IMR-90 (cell line): ENCODE data around the gene PKIG. TPM values are rescaled to one million over a fixed set of nuclear protein-coding genes. Genes with fewer than 3 reads are reported as not detected.

Source experiments
- ATAC-seq: fragments of 200-7000 bp; cut with Tn5 transposase; 2 replicates; pipeline ENCODE4 v1.9.1; 2020; ENCODE audit warnings: low read depth, mild to moderate bottlenecking, moderate library complexity
- BruUV-seq: library from RNA; stranded (reverse); fragments of 400-500 nt; replicated peaks from 2 replicates; lab custom pipeline; 2021; lab: Mats Ljungman, UMichigan
- CTCF ChIA-PET: fragments of 300-600 bp; formaldehyde crosslinking; extraction: SDS; loops from one replicate; lab custom pipeline; 2021; ENCODE audit warnings: antibody characterized with exemption; lab: Yijun Ruan, JAX
- POLR2A ChIA-PET: fragments of 300-600 bp; sonication (Branson Sonifier 250); formaldehyde crosslinking; loops from one replicate; lab custom pipeline; 2022; ENCODE audit warnings: antibody characterized with exemption; ENCODE audit not compliant: unreplicated experiment; lab: Charles Lee
- DNase-seq: peaks from one replicate; pipeline ENCODE4 v3.0.0; 2013
- H2AFZ ChIP-seq: replicated peaks from 2 replicates; pipeline ENCODE3; 2013; ENCODE audit warnings: low read length, mild to moderate bottlenecking; ENCODE audit not compliant: poor library complexity
- H2AK5ac ChIP-seq: 2 replicates; pipeline ENCODE4 v1.6.1; 2013; ENCODE audit warnings: low read depth, low read length, inconsistent platforms
- H2AK9ac ChIP-seq: replicated peaks from 2 replicates; pipeline ENCODE3; 2013; ENCODE audit warnings: mild to moderate bottlenecking, low read depth, low read length, moderate library complexity; ENCODE audit not compliant: poor library complexity
- H2BK120ac ChIP-seq: 2 replicates; pipeline ENCODE4 v1.6.1; 2013; ENCODE audit warnings: low read depth, low read length, inconsistent platforms
- H2BK15ac ChIP-seq: 3 replicates; pipeline ENCODE4 v1.6.1; 2013; ENCODE audit warnings: low read depth, low read length, inconsistent platforms
- H2BK20ac ChIP-seq: 2 replicates; pipeline ENCODE4 v1.6.1; 2013; ENCODE audit warnings: low read depth, mild to moderate bottlenecking, inconsistent platforms, low read length, moderate library complexity
- H2BK5ac ChIP-seq: 2 replicates; pipeline ENCODE4 v1.6.1; 2013; ENCODE audit warnings: mild to moderate bottlenecking, low read depth, low read length, inconsistent platforms; ENCODE audit not compliant: poor library complexity, severe bottlenecking
- H3K14ac ChIP-seq: replicated peaks from 2 replicates; pipeline ENCODE4 v1.6.1; 2013; ENCODE audit warnings: low read depth, low read length, inconsistent platforms
- H3K18ac ChIP-seq: 2 replicates; pipeline ENCODE4 v1.6.1; 2013; ENCODE audit warnings: low read depth, low read length, control low read depth
- H3K23ac ChIP-seq: 2 replicates; pipeline ENCODE4 v1.6.1; 2013; ENCODE audit warnings: low read depth, low read length, inconsistent platforms
- H3K27ac ChIP-seq: 2 replicates; pipeline ENCODE4 v1.5.1; 2013; ENCODE audit warnings: mild to moderate bottlenecking, control low read depth, low read length; ENCODE audit not compliant: insufficient read depth
- H3K27me3 ChIP-seq: 2 replicates; pipeline ENCODE4 v1.6.1; 2013; ENCODE audit warnings: low read length; ENCODE audit not compliant: control insufficient read depth, insufficient read depth
- H3K36me3 ChIP-seq: 2 replicates; pipeline ENCODE4 v1.6.1; 2013; ENCODE audit warnings: low read length, mixed read lengths; ENCODE audit not compliant: control insufficient read depth, insufficient read depth
- H3K4ac ChIP-seq: 2 replicates; pipeline ENCODE4 v1.6.1; 2013; ENCODE audit warnings: low read depth, low read length, inconsistent platforms
- H3K4me1 ChIP-seq: 2 replicates; pipeline ENCODE4 v1.6.1; 2013; ENCODE audit warnings: low read length, mixed read lengths; ENCODE audit not compliant: control insufficient read depth, insufficient read depth
- H3K4me2 ChIP-seq: 2 replicates; pipeline ENCODE4 v1.6.1; 2013; ENCODE audit warnings: low read depth, mild to moderate bottlenecking, control low read depth, low read length, moderate library complexity
- H3K4me3 ChIP-seq: 2 replicates; pipeline ENCODE4 v1.5.1; 2013; ENCODE audit warnings: low read depth, mild to moderate bottlenecking, control low read depth, low read length, moderate library complexity; ENCODE audit not compliant: insufficient read depth
- H3K56ac ChIP-seq: 2 replicates; pipeline ENCODE4 v1.6.1; 2013; ENCODE audit warnings: low read length, inconsistent platforms; ENCODE audit not compliant: insufficient read depth; ENCODE audit errors: extremely low read depth
- H3K79me1 ChIP-seq, 2 experiments: 2 replicates each; pipeline ENCODE4 v1.6.1; 2013; ENCODE audit warnings: low read length in 2 of 2, inconsistent platforms in 1 of 2, low read depth in 1 of 2
- H3K9ac ChIP-seq: 2 replicates; pipeline ENCODE4 v1.6.1; 2013; ENCODE audit warnings: low read depth, low read length, control low read depth
- H3K9me1 ChIP-seq: 2 replicates; pipeline ENCODE4 v1.6.1; 2013; ENCODE audit warnings: low read length, inconsistent platforms; ENCODE audit not compliant: insufficient read depth
- H3K9me3 ChIP-seq: 2 replicates; pipeline ENCODE4 v1.6.1; 2013; ENCODE audit warnings: low read length; ENCODE audit not compliant: control insufficient read depth, insufficient read depth
- H4K20me1 ChIP-seq: 2 replicates; pipeline ENCODE4 v1.6.1; 2013; ENCODE audit warnings: low read length, inconsistent platforms; ENCODE audit not compliant: insufficient read depth
- H4K5ac ChIP-seq: 2 replicates; pipeline ENCODE4 v1.6.1; 2013; ENCODE audit warnings: mild to moderate bottlenecking, low read depth, low read length, control low read depth
- H4K8ac ChIP-seq, 2 experiments: 2 replicates each; pipeline ENCODE4 v1.6.1; 2013; ENCODE audit warnings: low read depth in 2 of 2, low read length in 2 of 2, control low read depth in 1 of 2, inconsistent platforms in 1 of 2
- H4K91ac ChIP-seq: 2 replicates; pipeline ENCODE4 v1.6.1; 2013; ENCODE audit warnings: low read depth, low read length, inconsistent platforms; ENCODE audit not compliant: insufficient read depth
- BHLHE40 ChIP-seq: fragments of 150-350 bp; IDR thresholded peaks from 2 replicates; pipeline ENCODE4 v1.6.1; 2016; ENCODE audit warnings: mild to moderate bottlenecking, low read depth, low read length
- CEBPB ChIP-seq: IDR thresholded peaks from 2 replicates; pipeline ENCODE4 v1.6.1; 2012; ENCODE audit warnings: low read depth, low read length, improper control_type of control experiment
- CHD1 ChIP-seq: IDR thresholded peaks from 2 replicates; pipeline ENCODE4 v1.6.1; 2012; ENCODE audit warnings: low read depth, low read length, improper control_type of control experiment
- CTCF ChIP-seq: conservative IDR thresholded peaks from 2 replicates; pipeline ENCODE4 v1.5.1; 2012; ENCODE audit warnings: mild to moderate bottlenecking, low read depth, low read length, improper control_type of control experiment
- ELK1 ChIP-seq: fragments of 150-350 bp; IDR thresholded peaks from 2 replicates; pipeline ENCODE4 v1.6.1; 2016; ENCODE audit warnings: low read depth, mild to moderate bottlenecking, low read length, moderate library complexity, borderline replicate concordance
- FOS ChIP-seq: fragments of 150-350 bp; IDR thresholded peaks from 2 replicates; pipeline ENCODE4 v1.6.1; 2016; ENCODE audit warnings: low read depth, low read length
- MAFK ChIP-seq: IDR thresholded peaks from 2 replicates; pipeline ENCODE4 v1.6.1; 2012; ENCODE audit warnings: low read depth, low read length, improper control_type of control experiment
- MAZ ChIP-seq: IDR thresholded peaks from 2 replicates; pipeline ENCODE4 v1.6.1; 2012; ENCODE audit warnings: low read depth, mild to moderate bottlenecking, low read length, improper control_type of control experiment, moderate library complexity, borderline replicate concordance
- MXI1 ChIP-seq: IDR thresholded peaks from 2 replicates; pipeline ENCODE4 v1.6.1; 2012; ENCODE audit warnings: low read depth, mild to moderate bottlenecking, low read length, moderate library complexity, borderline replicate concordance
- NFE2L2 ChIP-seq: fragments of 150-350 bp; IDR thresholded peaks from 2 replicates; pipeline ENCODE4 v1.6.1; 2016; ENCODE audit warnings: low read depth, mild to moderate bottlenecking, low read length
- POLR2A ChIP-seq: IDR thresholded peaks from 2 replicates; pipeline ENCODE4 v1.6.1; 2012; ENCODE audit warnings: mild to moderate bottlenecking, low read depth, low read length
- RAD21 ChIP-seq: IDR thresholded peaks from 2 replicates; pipeline ENCODE4 v1.6.1; 2012; ENCODE audit warnings: low read length, improper control_type of control experiment
- RCOR1 ChIP-seq: IDR thresholded peaks from 2 replicates; pipeline ENCODE4 v1.6.1; 2012; ENCODE audit warnings: mild to moderate bottlenecking, low read length, improper control_type of control experiment; ENCODE audit not compliant: insufficient replicate concordance
- RFX5 ChIP-seq: IDR thresholded peaks from 2 replicates; pipeline ENCODE4 v1.8.0; 2012; ENCODE audit warnings: low read depth, mild to moderate bottlenecking, low read length, moderate library complexity
- SMC3 ChIP-seq: fragments of 150-350 bp; IDR thresholded peaks from 2 replicates; pipeline ENCODE4 v1.6.1; 2016; ENCODE audit warnings: low read depth, mild to moderate bottlenecking, antibody characterized with exemption, low read length, moderate library complexity
- USF2 ChIP-seq: fragments of 150-350 bp; IDR thresholded peaks from 2 replicates; pipeline ENCODE4 v1.6.1; 2017; ENCODE audit warnings: mild to moderate bottlenecking, antibody characterized with exemption, low read length, low read depth
- WGBS, 2 experiments: methylation state at CpG; one replicate each; pipeline versions ENCODE4 v1.1.5 to v1.1.7; 2013; ENCODE audit warnings: missing lambda C conversion rate in 2 of 2; ENCODE audit not compliant: insufficient read length in 1 of 2; ENCODE audit errors: extremely low coverage in 2 of 2; 5-methylcytosine and 5-hydroxymethylcytosine counted together
- dilution Hi-C: fragments of 300-500 bp; cut with HindIII; formaldehyde crosslinking; loops from one replicate; pipeline ENCODE4 v1.14.3; 2018; ENCODE audit warnings: low sequenced_read_pairs; ENCODE audit not compliant: unreplicated experiment
- in situ Hi-C: fragments of 300-500 bp; cut with MboI; formaldehyde crosslinking; loops from 3 replicates; pipeline ENCODE4 v1.14.3; 2019; ENCODE audit warnings: low sequenced_read_pairs, inconsistent platforms, mixed read lengths
- intact Hi-C: fragments of 100-400 bp; cut with micrococcal nuclease; formaldehyde crosslinking; loops from 2 replicates; pipeline ENCODE4 v1.10.0; 2022
- polyA plus RNA-seq, 3 experiments: library from polyadenylated mRNA; depleted of rRNA; stranded (reverse); fragments of >200 nt; gene quantifications; 2 replicates each; pipeline ENCODE4 v1.2.3, GENCODE V29; 2012; ENCODE audit warnings: low replicate concordance in 1 of 3
- total RNA-seq: library from RNA; depleted of rRNA; stranded (reverse); fragments of >200 nt; gene quantifications from 2 replicates; pipeline ENCODE4 v1.2.3, GENCODE V29; 2012

The PKIG gene
- total and polyA plus RNA-seq, 2 of the 4 experiments (the other 2 are of a cell fraction): 78.3 to 89.6 TPM

DNA sequence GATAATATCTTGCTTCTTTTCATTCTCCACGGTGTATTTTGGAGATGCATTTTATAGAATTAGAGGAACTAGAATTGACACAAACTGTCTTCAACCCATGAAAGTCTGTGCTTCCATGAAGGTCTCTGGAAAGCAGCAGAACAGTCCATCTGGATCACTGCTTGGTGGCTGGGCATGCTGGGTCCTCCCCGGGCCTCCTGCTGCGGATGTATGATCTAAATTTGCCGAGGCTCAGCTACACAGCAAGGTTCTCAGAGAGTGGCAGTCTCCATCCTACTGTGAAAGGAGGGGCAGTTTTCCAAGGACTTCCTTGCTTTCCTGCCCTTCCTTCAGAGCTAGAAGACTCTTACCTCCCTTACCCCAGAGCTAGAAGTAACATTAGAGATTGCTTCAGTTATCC is 15.1 kb downstream of the PKIG start:
- H3K27me3 ChIP-seq: no peaks in the 10 kb centered on the region
- peak overlapping the region; percentile 30; the same call in 1 of the 2 replicates for H2AK5ac ChIP-seq
- H3K4ac ChIP-seq: peak overlapping the region; percentile 14; the same call in 1 of the 2 replicates
- H3K79me1 ChIP-seq: peaks cover 18 to 60% of the 10 kb centered on the region in 2 experiments; a peak in 3 of 4 replicates
- peak overlapping the region in 1 of 2 experiments; percentile 9; a peak in 1 of 4 replicates for H4K8ac ChIP-seq
- H2AK9ac ChIP-seq: no peak overlapping the region
- no peak overlapping the region for H3K4me2 ChIP-seq
- H3K4me1 ChIP-seq: peaks cover 40% of the 10 kb centered on the region
- no peak overlapping the region for H3K27ac ChIP-seq
- no peak overlapping the region for H4K5ac ChIP-seq
- TF ChIP-seq CTCF (no peak), RFX5 (no peak), RAD21 (no peak), RCOR1 (no peak), USF2 (no peak), CEBPB (no peak), ELK1 (no peak), NFE2L2 (no peak), FOS (no peak), SMC3 (no peak), BHLHE40 (no peak), CHD1 (no peak), MXI1 (no peak), POLR2A (no peak), MAZ (no peak), MAFK (no peak)
- ChIA-PET CTCF (no interaction called here), POLR2A (no interaction called here)
- H2BK120ac ChIP-seq: no peak overlapping the region
- no peak overlapping the region for H3K4me3 ChIP-seq
- in situ Hi-C loops: no loop called here
- H3K23ac ChIP-seq: no peak overlapping the region
- H3K9ac ChIP-seq: no peak overlapping the region
- no peak overlapping the region for H4K91ac ChIP-seq
- H3K36me3 ChIP-seq: peaks cover under 1% of the 10 kb centered on the region
- dilution Hi-C loops: no loop called here
- WGBS, 2 experiments: no CpG with 5 or more reads among the region's 4 CpGs
- H3K56ac ChIP-seq: no peak overlapping the region
- H2BK5ac ChIP-seq: no peak overlapping the region
- H2BK20ac ChIP-seq: no peak overlapping the region
- intact Hi-C loops: no loop called here
- no TSS peak for BruUV-seq
- ATAC-seq (no peak), DNase-seq (no peak)
- H3K9me1 ChIP-seq: peaks cover 23% of the 10 kb centered on the region
- no peak overlapping the region for H2BK15ac ChIP-seq
- H3K9me3 ChIP-seq: no peaks in the 10 kb centered on the region
- no peak overlapping the region for H3K18ac ChIP-seq
- H2AFZ ChIP-seq: no peak overlapping the region
- H3K14ac ChIP-seq: 0 out of 2 replicates have a peak overlapping the region, but pooled peaks have one; percentile 3
- H4K20me1 ChIP-seq: peaks cover 3% of the 10 kb centered on the region; the same call in 1 of the 2 replicates
